ENCODE measurements around the gene CRB2. TPM values are rescaled to one million over a fixed set of nuclear protein-coding genes. Genes with fewer than 3 reads are reported as not detected.

Gene CRB2
- total RNA-seq, 1 donor: not detected

DNA sequence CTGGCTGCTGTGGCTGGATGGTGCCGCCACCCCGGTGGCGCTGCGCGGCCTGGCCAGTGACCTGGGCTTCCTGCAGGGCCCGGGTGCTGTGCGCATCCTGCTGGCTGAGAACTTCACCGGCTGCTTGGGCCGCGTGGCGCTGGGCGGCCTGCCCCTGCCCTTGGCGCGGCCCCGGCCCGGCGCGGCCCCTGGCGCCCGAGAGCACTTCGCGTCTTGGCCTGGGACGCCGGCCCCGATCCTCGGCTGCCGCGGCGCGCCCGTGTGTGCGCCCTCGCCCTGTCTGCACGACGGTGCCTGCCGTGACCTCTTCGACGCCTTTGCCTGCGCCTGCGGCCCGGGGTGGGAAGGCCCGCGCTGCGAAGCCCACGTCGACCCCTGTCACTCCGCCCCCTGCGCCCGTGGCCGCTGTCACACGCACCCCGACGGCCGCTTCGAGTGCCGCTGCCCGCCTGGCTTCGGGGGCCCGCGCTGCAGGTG is 17.5 kb downstream of the CRB2 start:
- peaks cover 22% of the 10 kb centered on the region for H3K27me3 ChIP-seq (ENCODE audit: insufficient read depth, low read length)
- H3K9me3 ChIP-seq (ENCODE audit: low read depth, low read length): no peaks in the 10 kb centered on the region
- H3K4me3 ChIP-seq (ENCODE audit: low read length): no peak overlapping the region
- H3K4me1 ChIP-seq (ENCODE audit: insufficient read depth, low read length): no peaks in the 10 kb centered on the region

DNA sequence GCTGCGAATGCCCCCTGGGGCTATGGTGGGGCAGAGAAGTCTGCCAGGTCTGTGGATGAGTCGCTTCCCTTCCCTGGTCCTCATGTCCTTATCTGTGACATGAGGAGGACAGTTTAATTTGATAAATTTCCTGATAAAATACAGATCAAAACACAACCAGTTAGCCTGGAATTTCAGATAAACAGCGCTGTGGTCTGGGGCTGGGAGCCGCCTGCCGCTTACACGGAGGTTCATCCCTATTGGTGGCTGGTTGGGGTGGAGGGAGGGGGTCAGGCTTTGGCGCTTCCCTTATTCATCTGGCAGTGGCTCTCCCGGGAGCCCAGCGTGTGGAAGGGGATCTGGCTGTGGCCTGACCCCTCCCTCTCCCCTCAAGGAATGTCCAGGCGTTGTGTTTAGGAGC is 17.9 kb downstream of the CRB2 start:
- no peaks in the 10 kb centered on the region for H3K9me3 ChIP-seq (ENCODE audit: low read depth, low read length)
- H3K4me1 ChIP-seq (ENCODE audit: insufficient read depth, low read length): no peaks in the 10 kb centered on the region
- peaks cover 22% of the 10 kb centered on the region for H3K27me3 ChIP-seq (ENCODE audit: insufficient read depth, low read length)
- no peak overlapping the region for H3K4me3 ChIP-seq (ENCODE audit: low read length)

DNA sequence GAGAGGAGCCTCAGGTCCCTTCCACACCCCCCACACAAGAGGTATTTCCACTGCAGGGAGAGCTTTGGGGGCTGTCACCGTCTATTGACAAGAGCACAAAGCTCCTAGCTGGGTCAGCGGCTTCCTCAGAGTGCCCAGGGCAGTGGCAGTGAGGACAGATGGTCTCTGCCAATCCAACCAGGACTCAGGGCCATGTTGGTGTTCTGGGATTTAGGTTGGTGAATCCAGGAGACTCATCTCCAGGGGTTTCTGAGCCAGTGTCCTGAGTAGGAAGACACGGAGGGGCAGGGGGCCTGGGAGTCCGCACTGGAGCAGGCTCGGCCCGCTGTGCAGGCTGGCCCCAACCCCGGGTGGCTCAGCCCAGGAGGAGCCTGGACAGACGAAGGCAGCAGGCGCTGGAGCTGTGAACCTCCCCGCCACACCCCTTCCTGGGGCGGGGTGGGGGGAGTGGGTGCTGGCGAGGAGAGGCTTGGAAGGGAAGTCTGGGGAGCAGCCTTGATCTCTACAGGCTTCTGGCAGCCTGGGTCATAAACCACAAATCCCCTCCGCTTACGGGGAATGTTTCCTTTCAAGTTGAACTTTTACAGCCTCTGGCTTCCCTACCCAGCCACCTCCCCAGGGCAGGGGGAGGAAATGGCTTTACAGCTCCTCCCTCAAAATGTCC is 19.6 kb downstream of the CRB2 start:
- no peak overlapping the region for H3K4me3 ChIP-seq (ENCODE audit: low read length)
- peaks cover 22% of the 10 kb centered on the region for H3K27me3 ChIP-seq (ENCODE audit: insufficient read depth, low read length)
- no peaks in the 10 kb centered on the region for H3K4me1 ChIP-seq (ENCODE audit: insufficient read depth, low read length)
- no peaks in the 10 kb centered on the region for H3K9me3 ChIP-seq (ENCODE audit: low read depth, low read length)

DNA sequence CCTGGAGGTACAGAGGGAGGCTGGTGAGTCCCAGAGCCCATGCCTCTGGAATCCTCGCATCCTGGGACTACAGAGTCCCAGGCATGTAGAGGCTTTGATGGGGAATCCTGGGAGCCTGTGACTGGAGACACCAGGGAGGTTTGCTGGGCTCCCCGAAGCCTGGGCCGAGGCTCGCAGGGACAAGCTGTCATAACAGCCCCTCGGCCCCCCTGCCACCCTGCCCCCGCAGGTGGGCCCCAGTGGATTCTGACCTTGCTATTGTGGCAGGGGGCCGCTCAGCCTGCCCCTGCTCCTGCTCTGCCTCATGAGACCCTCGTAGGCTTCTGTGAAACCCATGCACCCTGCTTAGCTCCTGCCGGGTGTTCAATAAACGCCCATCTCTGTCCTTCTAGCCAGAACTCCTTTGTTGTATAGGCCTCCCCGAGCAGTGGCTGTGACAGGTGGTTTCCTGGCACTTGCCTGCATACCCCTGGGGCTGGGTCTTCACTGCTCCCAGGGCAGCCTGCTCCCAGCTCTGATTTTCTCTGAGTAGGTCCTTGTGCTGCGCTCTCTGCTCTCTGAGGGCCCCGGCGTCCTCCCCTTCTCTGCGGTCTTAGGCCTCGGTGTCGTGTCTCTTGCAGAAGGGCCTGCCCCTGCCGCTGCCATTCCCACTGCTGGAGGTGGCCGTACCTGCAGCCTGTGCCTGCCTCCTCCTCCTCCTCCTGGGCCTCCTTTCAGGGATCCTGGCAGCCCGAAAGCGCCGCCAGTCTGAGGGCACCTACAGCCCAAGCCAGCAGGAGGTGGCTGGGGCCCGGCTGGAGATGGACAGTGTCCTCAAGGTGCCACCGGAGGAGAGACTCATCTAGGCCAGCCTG is 20.4 kb downstream of the CRB2 start:
- H3K4me3 ChIP-seq (ENCODE audit: low read length): no peak overlapping the region
- H3K27me3 ChIP-seq (ENCODE audit: insufficient read depth, low read length): peaks cover 22% of the 10 kb centered on the region
- no peaks in the 10 kb centered on the region for H3K9me3 ChIP-seq (ENCODE audit: low read depth, low read length)
- no peaks in the 10 kb centered on the region for H3K4me1 ChIP-seq (ENCODE audit: insufficient read depth, low read length)

DNA sequence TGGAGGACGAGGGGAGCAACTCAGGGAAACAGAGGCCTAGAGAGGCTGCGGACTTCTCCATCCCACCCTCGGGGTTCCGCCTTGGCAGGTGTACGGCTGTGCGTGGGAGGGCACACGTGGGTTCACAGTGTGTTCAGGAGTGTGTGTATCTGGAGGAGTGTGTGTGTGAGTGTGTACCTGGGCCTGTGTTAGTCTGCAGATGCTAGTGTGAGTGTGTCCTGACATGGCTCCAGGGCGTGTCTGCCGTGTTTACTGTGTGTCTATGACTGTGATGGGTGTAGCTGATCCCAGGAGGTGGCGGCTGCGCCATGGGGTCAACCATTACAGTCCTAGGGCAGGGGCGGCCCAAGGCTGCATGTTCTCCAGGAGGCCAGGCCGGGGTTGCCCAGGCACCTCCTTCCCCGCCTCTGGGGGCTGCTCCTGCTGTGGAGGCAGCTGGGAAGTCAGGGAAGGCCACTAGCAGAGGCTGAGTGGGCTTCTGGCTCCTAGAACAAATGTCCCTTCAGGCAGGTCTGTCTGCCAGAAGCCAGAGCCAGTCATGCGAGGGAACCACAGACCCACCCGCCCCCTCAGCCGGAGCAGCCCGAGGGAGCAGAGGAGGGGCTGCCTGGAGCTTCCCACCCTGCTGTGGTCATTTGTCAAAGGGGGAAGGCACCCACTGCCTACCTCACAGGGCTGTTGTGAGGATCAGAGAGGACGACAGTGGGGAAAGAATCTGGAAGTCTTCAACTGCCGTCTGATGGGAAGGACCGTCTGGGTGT is 21.4 kb downstream of the CRB2 start:
- no peak overlapping the region for H3K4me3 ChIP-seq (ENCODE audit: low read length)

DNA sequence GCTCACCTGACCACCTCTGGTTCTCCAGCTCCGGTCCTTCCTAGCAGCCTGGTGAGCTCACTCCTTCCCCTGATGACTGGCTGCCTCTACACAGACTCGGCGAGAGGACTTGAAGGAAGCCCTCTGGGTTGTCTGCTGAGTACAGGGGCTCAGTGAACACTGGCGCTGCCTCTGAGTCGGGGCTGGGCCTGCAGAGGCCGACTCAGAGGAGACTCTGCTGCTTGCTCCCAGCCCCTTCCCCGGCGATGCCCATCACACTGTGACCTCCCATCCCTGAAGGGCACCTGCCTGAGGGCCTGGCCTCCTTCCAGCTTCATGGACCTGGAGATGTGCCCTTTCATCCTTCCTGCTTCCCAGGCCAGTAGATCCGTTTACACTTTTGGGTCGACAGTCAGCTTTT is 22.0 kb downstream of the CRB2 start:
- Histone ChIP-seq H3K27me3 (ENCODE audit: insufficient read depth, low read length) (peaks cover 12% of the 10 kb centered on the region), H3K4me3 (ENCODE audit: low read length) (no peak overlapping the region), H3K9me3 (ENCODE audit: low read depth, low read length) (no peaks in the 10 kb centered on the region), H3K4me1 (ENCODE audit: insufficient read depth, low read length) (no peaks in the 10 kb centered on the region)

More for the DNA sequence above, 21.4 kb downstream of the CRB2 start:
- Histone ChIP-seq H3K4me1 (ENCODE audit: insufficient read depth, low read length) (no peaks in the 10 kb centered on the region), H3K27me3 (ENCODE audit: insufficient read depth, low read length) (peaks cover 17% of the 10 kb centered on the region), H3K9me3 (ENCODE audit: low read depth, low read length) (no peaks in the 10 kb centered on the region)

DNA sequence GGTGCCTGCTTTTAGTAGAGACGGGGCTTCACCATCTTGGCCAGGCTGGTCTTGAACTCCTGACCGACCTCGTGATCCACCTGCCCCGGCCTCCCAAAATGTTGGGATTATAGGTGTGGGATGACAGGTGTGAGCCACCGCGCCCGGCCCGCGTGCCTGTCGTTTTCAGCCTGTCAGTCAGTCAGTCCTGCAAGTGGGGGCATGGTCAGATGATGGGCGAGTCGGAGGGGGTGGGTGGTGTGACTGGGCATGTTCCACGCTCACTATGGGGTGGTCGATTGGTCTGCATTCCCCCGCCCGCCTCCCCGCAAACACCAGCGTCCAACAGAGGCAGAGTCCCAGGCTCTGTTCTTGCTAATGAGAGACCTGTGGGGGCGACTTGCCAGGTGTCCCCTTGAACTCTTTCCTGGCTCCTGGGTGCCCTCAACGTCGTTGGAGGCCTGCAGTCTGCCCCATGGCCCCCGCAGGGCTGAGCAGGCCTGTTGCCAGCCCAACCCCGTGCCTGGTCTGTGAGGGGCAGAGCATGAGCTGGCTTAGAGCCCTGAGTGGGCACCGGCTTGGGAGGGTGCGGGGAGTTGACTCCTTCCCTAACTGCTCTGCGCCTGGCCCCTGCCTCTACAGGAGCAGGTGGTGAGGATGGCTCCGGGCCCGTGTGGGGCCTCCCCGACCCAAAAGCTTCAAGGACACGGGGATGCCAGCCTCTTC is 23.1 kb downstream of the CRB2 start:
- H3K9me3 ChIP-seq (ENCODE audit: low read depth, low read length): no peaks in the 10 kb centered on the region

DNA sequence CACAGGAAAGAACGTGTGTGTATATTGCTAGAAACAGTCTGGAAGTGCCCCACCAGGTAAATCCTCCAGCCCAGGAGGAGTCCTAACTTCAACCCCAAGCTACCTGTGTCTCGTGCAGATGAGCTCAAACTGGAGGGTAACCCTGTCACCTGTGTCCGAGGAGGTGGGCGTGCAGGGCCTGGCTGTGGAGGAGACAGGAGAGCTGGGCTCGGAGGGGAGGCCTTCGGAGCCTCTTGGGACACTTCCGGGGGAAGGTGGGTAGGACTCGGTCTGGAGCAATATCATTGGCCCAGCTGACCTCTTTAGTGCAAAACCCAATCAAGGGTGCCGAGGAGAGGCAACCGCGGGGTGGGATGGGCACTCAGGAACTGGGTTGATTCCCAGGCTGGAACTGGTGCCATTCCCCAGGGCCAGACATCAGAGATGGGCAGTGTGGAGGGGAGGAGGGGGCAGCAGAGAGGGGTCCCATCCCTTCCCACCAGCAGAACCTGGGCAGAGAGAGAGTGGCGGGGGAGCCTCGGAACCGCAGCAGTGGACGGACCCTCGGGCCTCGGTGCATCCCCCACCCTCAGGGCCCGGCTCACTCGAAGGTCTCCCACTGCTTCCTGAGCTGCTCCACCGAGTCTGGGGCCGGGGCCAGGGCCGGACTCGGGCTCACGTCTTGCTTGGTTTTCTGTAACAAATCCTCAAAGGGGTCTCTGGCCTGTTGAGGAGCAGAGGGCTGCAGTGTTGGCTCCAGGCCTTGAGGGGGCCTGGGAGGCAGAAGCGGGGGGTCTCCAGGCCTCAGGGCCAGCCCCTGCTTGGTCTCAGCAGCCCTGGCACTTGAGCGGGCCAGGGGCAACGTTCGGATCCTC is 25.1 kb downstream of the CRB2 start:
- Histone ChIP-seq H3K9me3 (ENCODE audit: low read depth, low read length) (no peaks in the 10 kb centered on the region), H3K27me3 (ENCODE audit: insufficient read depth, low read length) (no peaks in the 10 kb centered on the region), H3K4me3 (ENCODE audit: low read length) (no peak overlapping the region), H3K4me1 (ENCODE audit: insufficient read depth, low read length) (no peaks in the 10 kb centered on the region)

More for the DNA sequence above, 23.1 kb downstream of the CRB2 start:
- Histone ChIP-seq H3K4me3 (ENCODE audit: low read length) (no peak overlapping the region), H3K4me1 (ENCODE audit: insufficient read depth, low read length) (no peaks in the 10 kb centered on the region), H3K27me3 (ENCODE audit: insufficient read depth, low read length) (peaks cover 8% of the 10 kb centered on the region)

DNA sequence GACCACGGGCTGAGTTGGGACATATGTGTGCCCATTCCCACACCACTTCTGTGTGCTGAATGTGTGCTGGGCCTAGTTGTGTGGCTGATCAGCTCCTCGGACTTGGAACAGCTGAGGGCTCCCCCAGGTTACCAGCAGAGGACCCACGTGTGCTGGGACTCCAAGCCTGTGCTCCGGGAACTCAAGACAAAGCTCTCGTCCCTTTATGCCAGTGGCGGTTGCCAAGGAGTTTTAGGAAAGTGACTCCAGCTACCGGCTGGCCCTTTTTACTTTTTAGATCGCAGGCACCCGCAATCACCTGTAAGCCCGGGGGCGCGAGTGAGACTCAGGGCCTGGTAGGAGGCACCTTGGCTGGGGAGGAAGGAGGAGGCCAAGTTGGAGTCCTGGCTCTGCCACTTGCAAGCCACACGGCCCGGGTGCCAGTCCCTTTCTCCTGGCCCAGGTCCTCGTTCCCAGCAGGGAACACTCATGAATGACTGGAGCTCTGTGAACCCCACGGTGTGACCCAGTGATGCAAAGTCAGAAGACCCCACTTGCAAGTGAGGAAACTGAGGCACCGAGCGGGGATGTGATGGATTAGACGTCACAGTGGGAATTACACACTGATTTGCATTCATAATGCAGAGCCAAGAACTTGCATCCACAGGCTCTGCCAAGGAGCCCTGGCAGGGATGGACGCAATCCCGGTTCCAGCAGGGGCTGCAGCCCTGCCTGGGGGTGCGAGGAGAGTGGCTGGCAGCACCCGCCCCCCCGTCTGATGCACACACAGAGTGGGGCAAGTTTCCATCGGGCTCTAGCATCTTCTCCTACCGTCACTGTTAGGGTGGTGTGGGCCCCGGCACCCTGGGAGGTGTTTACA is 26.9 kb downstream of the CRB2 start:
- Histone ChIP-seq H3K4me3 (ENCODE audit: low read length) (no peak overlapping the region), H3K4me1 (ENCODE audit: insufficient read depth, low read length) (peaks cover 6% of the 10 kb centered on the region), H3K9me3 (ENCODE audit: low read depth, low read length) (no peaks in the 10 kb centered on the region), H3K27me3 (ENCODE audit: insufficient read depth, low read length) (no peaks in the 10 kb centered on the region)

DNA sequence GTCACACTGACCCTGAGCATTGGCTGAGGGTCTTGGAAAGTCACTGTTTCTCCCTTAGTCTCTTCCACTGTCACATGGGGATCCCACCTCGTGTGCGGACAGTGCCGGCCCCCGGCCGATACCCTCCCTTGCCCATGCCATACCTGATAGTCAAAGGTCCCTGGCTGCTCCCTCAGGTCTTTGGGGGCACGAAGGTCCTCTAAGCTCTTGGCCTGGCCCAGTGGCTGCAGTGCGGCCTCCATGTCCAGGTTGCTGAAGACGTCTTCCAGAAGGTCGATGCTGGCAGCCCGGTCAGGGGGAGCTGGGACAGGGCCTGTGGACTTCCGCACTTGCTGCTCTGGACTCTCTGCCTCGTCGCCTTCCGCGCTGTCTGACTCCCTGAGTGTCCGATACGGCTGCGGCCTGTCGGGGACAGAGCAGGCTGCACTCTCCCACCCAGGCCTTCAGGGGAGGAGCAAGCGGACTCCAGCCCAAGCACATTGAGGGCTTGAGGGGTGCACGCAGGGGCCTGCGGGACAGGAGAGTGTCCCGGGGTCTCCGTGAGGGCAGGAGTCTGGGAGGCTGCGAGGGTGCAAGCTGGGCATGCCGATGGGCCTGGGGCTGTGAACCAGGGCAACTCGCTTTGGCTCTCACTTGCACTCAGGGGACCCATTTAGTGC is 27.6 kb downstream of the CRB2 start:
- H3K4me3 ChIP-seq (ENCODE audit: low read length): no peak overlapping the region

DNA sequence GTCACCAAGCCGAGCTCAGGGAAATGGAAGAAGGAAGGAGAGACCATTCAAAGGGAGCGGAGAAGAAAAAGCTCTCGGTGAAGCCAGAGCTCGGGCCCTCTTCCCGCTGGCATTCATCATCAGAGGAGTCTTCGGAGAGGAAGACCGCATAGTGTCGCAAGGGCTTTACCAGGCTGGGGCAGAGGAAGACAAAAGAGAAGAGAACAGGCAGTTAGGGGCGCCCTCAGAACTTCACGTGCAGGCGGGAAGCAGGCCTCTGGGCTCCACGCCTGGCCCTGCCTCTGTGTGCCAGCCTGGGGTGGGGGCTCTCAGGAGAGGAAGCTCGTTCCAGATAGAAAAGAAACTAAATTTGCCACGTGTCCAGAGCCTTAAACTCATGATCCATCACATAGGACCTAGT is 31.7 kb downstream of the CRB2 start:
- Histone ChIP-seq H3K27me3 (ENCODE audit: insufficient read depth, low read length) (no peaks in the 10 kb centered on the region), H3K4me1 (ENCODE audit: insufficient read depth, low read length) (peaks cover 26% of the 10 kb centered on the region), H3K4me3 (ENCODE audit: low read length) (no peak overlapping the region), H3K9me3 (ENCODE audit: low read depth, low read length) (no peaks in the 10 kb centered on the region)

More for the DNA sequence above, 27.6 kb downstream of the CRB2 start:
- no peaks in the 10 kb centered on the region for H3K27me3 ChIP-seq (ENCODE audit: insufficient read depth, low read length)
- H3K9me3 ChIP-seq (ENCODE audit: low read depth, low read length): no peaks in the 10 kb centered on the region
- H3K4me1 ChIP-seq (ENCODE audit: insufficient read depth, low read length): peaks cover 14% of the 10 kb centered on the region

DNA sequence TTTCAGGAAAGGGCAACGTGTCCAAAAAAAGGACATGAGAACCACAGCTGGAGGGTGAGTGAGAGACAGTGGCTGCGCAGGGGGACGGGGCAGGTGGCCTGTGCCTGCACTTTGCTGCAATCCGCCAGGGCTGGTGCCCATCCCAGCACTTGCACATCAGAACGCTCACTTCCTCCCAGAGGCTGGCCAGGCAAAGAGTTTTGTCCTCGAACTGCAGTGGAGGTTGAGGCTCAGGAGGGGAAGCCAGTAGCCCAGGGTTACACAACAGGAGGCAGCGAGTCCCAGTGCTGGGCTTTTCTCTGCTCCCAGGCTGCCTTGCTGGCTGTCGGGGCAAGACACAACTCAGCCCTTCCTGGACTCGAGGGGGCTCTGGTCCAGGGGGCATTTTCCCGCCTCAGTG is 33.1 kb downstream of the CRB2 start:
- H3K4me3 ChIP-seq (ENCODE audit: low read length): no peak overlapping the region
- no peaks in the 10 kb centered on the region for H3K27me3 ChIP-seq (ENCODE audit: insufficient read depth, low read length)
- H3K9me3 ChIP-seq (ENCODE audit: low read depth, low read length): no peaks in the 10 kb centered on the region
- peaks cover 26% of the 10 kb centered on the region for H3K4me1 ChIP-seq (ENCODE audit: insufficient read depth, low read length)

DNA sequence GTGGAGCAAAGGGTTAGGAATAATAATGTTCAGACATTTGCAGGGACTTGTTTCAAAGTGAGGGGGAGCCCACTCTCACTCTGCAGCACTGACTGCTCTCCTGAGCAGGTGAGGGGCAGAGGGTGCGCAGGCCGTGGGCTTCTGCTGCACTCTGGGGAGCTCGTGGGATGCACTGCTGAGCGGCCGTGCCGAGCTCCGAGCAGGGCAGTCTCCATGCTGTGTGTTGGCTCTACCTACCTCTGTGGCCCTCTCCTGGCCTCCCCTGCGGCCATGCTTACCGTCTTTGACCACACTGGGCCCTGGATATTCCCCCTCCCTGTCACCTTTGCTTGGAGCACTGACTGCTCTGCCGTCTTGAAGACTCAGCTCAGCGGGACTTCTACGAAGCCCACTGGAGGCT is 33.7 kb downstream of the CRB2 start:
- no peaks in the 10 kb centered on the region for H3K27me3 ChIP-seq (ENCODE audit: insufficient read depth, low read length)
- peaks cover 26% of the 10 kb centered on the region for H3K4me1 ChIP-seq (ENCODE audit: insufficient read depth, low read length)
- no peaks in the 10 kb centered on the region for H3K9me3 ChIP-seq (ENCODE audit: low read depth, low read length)
- H3K4me3 ChIP-seq (ENCODE audit: low read length): no peak overlapping the region
